GM12865 (cell line): ENCODE data around the gene TANGO2.
"Not testable (repeated sequence)": the region's sequence is repeated elsewhere in the genome, so short reads cannot be mapped to it uniquely, and the experiment has no call there.

Experiments used
- DNase-seq: peaks from one replicate; pipeline ENCODE4 v3.0.0; 2010; ENCODE audit warnings: low read depth
- H3K4me3 ChIP-seq: 2 replicates; pipeline ENCODE4 v1.5.1; 2011; ENCODE audit warnings: mild to moderate bottlenecking, low read depth, low read length, control low read depth
- CTCF ChIP-seq: IDR thresholded peaks from 2 replicates; pipeline ENCODE4 v1.5.1; 2011; ENCODE audit warnings: low read length, control low read depth, low read depth, inconsistent platforms; ENCODE audit not compliant: insufficient read depth; ENCODE audit errors: missing control alignments

TANGO2 gene

GRCh38 chr22:20063271-20064139 lies 42.6 kb downstream of the TANGO2 start:
- TF ChIP-seq CTCF: no peak
- DNase-seq: no peak
- no peak overlapping the region for H3K4me3 ChIP-seq

GRCh38 chr22:20064140-20064480 lies 43.2 kb downstream of the TANGO2 start:
- DNase-seq: no peak
- TF ChIP-seq CTCF: no peak

GRCh38 chr22:20064545-20065262 lies 43.8 kb downstream of the TANGO2 start:
- no peak for TF ChIP-seq CTCF
- no peak for DNase-seq
- H3K4me3 ChIP-seq: no peak overlapping the region

More at GRCh38 chr22:20064140-20064480, 43.2 kb downstream of the TANGO2 start:
- no peak overlapping the region for H3K4me3 ChIP-seq

- DNase-seq: no peak
- TF ChIP-seq CTCF: no peak
- H3K4me3 ChIP-seq: no peak overlapping the region
Observed at GRCh38 chr22:20065896-20066616, 45.1 kb downstream of the TANGO2 start.

GRCh38 chr22:20066617-20067383 lies 45.9 kb downstream of the TANGO2 start:
- no peak overlapping the region for H3K4me3 ChIP-seq
- no peak for TF ChIP-seq CTCF
- no peak for DNase-seq

GRCh38 chr22:20067384-20067682 lies 46.4 kb downstream of the TANGO2 start:
- not testable (repeated sequence) for DNase-seq, H3K4me3 ChIP-seq
